HEK293 (cell line): ENCODE measurements around the gene FYB1.

ENCODE experiments used
- CTCF ChIA-PET: fragments of 350-600 bp; formaldehyde crosslinking; extraction: SDS; loops from one replicate; lab custom pipeline; 2021; ENCODE audit warnings: antibody characterized with exemption; lab: Yijun Ruan, JAX
- POLR2A ChIA-PET: fragments of 300-600 bp; formaldehyde crosslinking; extraction: SDS; loops from one replicate; lab custom pipeline; 2020; ENCODE audit warnings: antibody characterized with exemption, inconsistent platforms; lab: Yijun Ruan, JAX
- H3K27ac ChIP-seq: fragments of 200-500 bp; sonication (Bioruptor generic); 2 replicates; pipeline ENCODE4 v1.5.1; 2014; ENCODE audit warnings: low read depth, low read length, control low read depth, inconsistent platforms; ENCODE audit errors: extremely low read depth
- H3K36me3 ChIP-seq, 2 experiments: fragments of 200-500 bp in 1 of 2; sonication (Bioruptor generic) in 1 of 2; 1 replicate in 1 of 2; 2 replicates in 1 of 2; pipeline ENCODE4 v1.5.1; 2014 to 2017; ENCODE audit warnings: inconsistent platforms in 2 of 2, low read length in 2 of 2; ENCODE audit not compliant: control insufficient read depth in 2 of 2, insufficient read depth in 1 of 2
- H3K4me1 ChIP-seq: fragments of 200-500 bp; sonication (Bioruptor generic); 2 replicates; pipeline ENCODE4 v1.5.1; 2014; ENCODE audit warnings: mild to moderate bottlenecking, low read length, inconsistent platforms; ENCODE audit not compliant: control insufficient read depth, insufficient read depth
- H3K4me3 ChIP-seq: 2 replicates; pipeline ENCODE4 v1.5.1; 2011; ENCODE audit warnings: low read depth, mild to moderate bottlenecking, control low read depth, low read length, moderate library complexity
- H3K9me3 ChIP-seq: fragments of 200-500 bp; sonication (Bioruptor generic); 2 replicates; pipeline ENCODE4 v1.5.1; 2014; ENCODE audit warnings: low read depth, low read length, inconsistent platforms; ENCODE audit not compliant: control insufficient read depth, insufficient read depth
- GLIS2 ChIP-seq: fragments of 450-650 bp; formaldehyde crosslinking; IDR thresholded peaks from 2 replicates; pipeline ENCODE4 v1.5.1; 2016; ENCODE audit warnings: missing biosample characterization, missing genetic modification characterization
- KLF16 ChIP-seq: fragments of 450-650 bp; formaldehyde crosslinking; IDR thresholded peaks from 2 replicates; pipeline ENCODE4 v1.5.1; 2017; ENCODE audit warnings: missing biosample characterization, missing genetic modification characterization
- KLF8 ChIP-seq: fragments of 450-650 bp; formaldehyde crosslinking; IDR thresholded peaks from 2 replicates; pipeline ENCODE4 v1.5.1; 2016; ENCODE audit warnings: missing biosample characterization, missing genetic modification characterization
- SALL2 ChIP-seq: fragments of 450-650 bp; formaldehyde crosslinking; IDR thresholded peaks from 2 replicates; pipeline ENCODE4 v1.5.0; 2017; ENCODE audit warnings: missing biosample characterization, mild to moderate bottlenecking, missing genetic modification characterization, borderline replicate concordance
- SP3 ChIP-seq: fragments of 450-650 bp; formaldehyde crosslinking; IDR thresholded peaks from 2 replicates; pipeline ENCODE4 v1.5.1; 2016; ENCODE audit warnings: missing biosample characterization, missing genetic modification characterization
- ZBTB26 ChIP-seq: fragments of 450-650 bp; formaldehyde crosslinking; optimal IDR thresholded peaks from 2 replicates; pipeline ENCODE3; 2016; ENCODE audit warnings: missing biosample characterization, mild to moderate bottlenecking, missing genetic modification characterization
- ZBTB48 ChIP-seq: fragments of 450-650 bp; formaldehyde crosslinking; IDR thresholded peaks from 2 replicates; pipeline ENCODE4 v1.5.1; 2016; ENCODE audit warnings: missing biosample characterization, missing genetic modification characterization
- ZBTB8A ChIP-seq: fragments of 450-650 bp; formaldehyde crosslinking; IDR thresholded peaks from 2 replicates; pipeline ENCODE4 v1.5.1; 2016; ENCODE audit warnings: missing biosample characterization, missing genetic modification characterization
- ZNF138 ChIP-seq: fragments of 450-650 bp; formaldehyde crosslinking; IDR thresholded peaks from 2 replicates; pipeline ENCODE4 v1.5.1; 2016; ENCODE audit warnings: missing biosample characterization, missing genetic modification characterization, borderline replicate concordance
- ZNF155 ChIP-seq: fragments of 450-650 bp; formaldehyde crosslinking; IDR thresholded peaks from 2 replicates; pipeline ENCODE4 v1.5.1; 2016; ENCODE audit warnings: missing biosample characterization, missing genetic modification characterization
- ZNF169 ChIP-seq: fragments of 450-650 bp; formaldehyde crosslinking; IDR thresholded peaks from 2 replicates; pipeline ENCODE4 v1.5.1; 2016; ENCODE audit warnings: missing biosample characterization, missing genetic modification characterization
- ZNF18 ChIP-seq: fragments of 450-650 bp; formaldehyde crosslinking; IDR thresholded peaks from 2 replicates; pipeline ENCODE4 v1.5.1; 2016; ENCODE audit warnings: missing biosample characterization, missing genetic modification characterization
- ZNF221 ChIP-seq: fragments of 450-650 bp; formaldehyde crosslinking; IDR thresholded peaks from 2 replicates; pipeline ENCODE4 v1.5.1; 2017; ENCODE audit warnings: missing biosample characterization, missing genetic modification characterization, borderline replicate concordance
- ZNF398 ChIP-seq: fragments of 450-650 bp; formaldehyde crosslinking; IDR thresholded peaks from 2 replicates; pipeline ENCODE4 v1.5.1; 2017; ENCODE audit warnings: missing biosample characterization, missing genetic modification characterization
- ZNF521 ChIP-seq: fragments of 450-650 bp; formaldehyde crosslinking; IDR thresholded peaks from 2 replicates; pipeline ENCODE4 v1.5.1; 2017; ENCODE audit warnings: missing biosample characterization, mild to moderate bottlenecking, missing genetic modification characterization
- ZNF529 ChIP-seq: fragments of 450-650 bp; formaldehyde crosslinking; IDR thresholded peaks from 2 replicates; pipeline ENCODE4 v1.5.1; 2017; ENCODE audit warnings: missing genetic modification characterization, missing biosample characterization; ENCODE audit not compliant: insufficient replicate concordance
- ZNF664 ChIP-seq: fragments of 450-650 bp; formaldehyde crosslinking; IDR thresholded peaks from 2 replicates; pipeline ENCODE4 v1.5.1; 2016; ENCODE audit warnings: missing biosample characterization, missing genetic modification characterization
- ZNF707 ChIP-seq: fragments of 450-650 bp; formaldehyde crosslinking; IDR thresholded peaks from 2 replicates; pipeline ENCODE4 v1.5.1; 2016; ENCODE audit warnings: missing biosample characterization, missing genetic modification characterization
- ZSCAN23 ChIP-seq: fragments of 450-650 bp; formaldehyde crosslinking; IDR thresholded peaks from 2 replicates; pipeline ENCODE4 v1.5.1; 2016; ENCODE audit warnings: missing biosample characterization, missing genetic modification characterization
- ZSCAN4 ChIP-seq: fragments of 450-650 bp; formaldehyde crosslinking; IDR thresholded peaks from 2 replicates; pipeline ENCODE4 v1.5.1; 2017; ENCODE audit warnings: missing biosample characterization, missing genetic modification characterization
- TF ChIP-seq, protein P1 (sequence below): fragments of 450-650 bp; formaldehyde crosslinking; IDR thresholded peaks from 2 replicates; pipeline ENCODE4 v1.5.0; 2017; ENCODE audit warnings: missing biosample characterization, missing genetic modification characterization, borderline replicate concordance

FYB1 gene

DNA sequence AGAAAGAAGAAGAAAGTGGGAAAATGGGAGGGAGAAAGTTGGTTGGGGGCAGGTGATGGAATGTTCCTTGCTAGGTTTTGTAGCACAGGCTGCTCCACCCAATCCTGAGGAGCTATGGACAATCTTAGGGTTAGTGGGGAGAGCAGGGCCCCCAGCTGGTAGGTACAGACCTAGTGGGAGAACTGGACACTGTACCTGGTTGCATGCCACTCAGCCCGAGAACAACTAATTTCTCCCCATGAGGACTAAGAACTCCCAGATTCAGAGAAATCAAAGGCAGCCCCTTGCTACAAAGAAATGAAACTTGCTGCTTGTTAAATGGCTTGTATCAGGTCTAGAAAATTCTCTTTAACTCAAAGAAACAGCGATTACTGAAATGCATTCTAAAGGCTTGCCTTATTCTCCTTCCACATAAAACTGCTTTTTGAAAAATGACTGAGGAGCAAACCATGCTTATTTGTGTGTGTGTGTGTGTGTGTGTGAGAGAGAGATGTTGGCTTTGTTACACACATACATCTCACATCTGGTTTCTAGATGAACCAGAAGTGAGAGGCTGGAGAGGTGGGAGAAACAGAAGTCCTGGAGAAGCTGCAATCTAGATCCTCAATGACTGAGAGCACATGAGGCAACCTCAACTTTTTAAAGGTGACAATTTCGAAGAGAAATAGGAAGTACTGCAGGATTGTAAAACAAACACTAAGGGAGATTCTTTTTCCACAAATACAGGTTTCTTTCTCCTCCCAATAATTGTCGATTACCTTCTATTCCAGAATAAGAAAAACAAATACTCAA is 28.9 kb downstream of the FYB1 start:
- TF ChIP-seq ZBTB26 (tag by site-specific recombination) (no peak), KLF16 (tag by site-specific recombination) (no peak), SP3 (no peak), ZSCAN23 (tag by site-specific recombination) (no peak), ZNF664 (tag by site-specific recombination) (no peak), ZBTB8A (tag by site-specific recombination) (no peak), ZNF398 (tag by site-specific recombination) (no peak), ZNF521 (tag by site-specific recombination) (no peak), ZNF221 (tag by site-specific recombination) (no peak), ZSCAN4 (tag by site-specific recombination) (no peak), ZBTB48 (no peak), ZNF169 (tag by site-specific recombination) (no peak), ZNF707 (tag by site-specific recombination) (no peak), KLF8 (tag by site-specific recombination) (no peak), GLIS2 (tag by site-specific recombination) (no peak)
- TF ChIP-seq, protein P1, sequence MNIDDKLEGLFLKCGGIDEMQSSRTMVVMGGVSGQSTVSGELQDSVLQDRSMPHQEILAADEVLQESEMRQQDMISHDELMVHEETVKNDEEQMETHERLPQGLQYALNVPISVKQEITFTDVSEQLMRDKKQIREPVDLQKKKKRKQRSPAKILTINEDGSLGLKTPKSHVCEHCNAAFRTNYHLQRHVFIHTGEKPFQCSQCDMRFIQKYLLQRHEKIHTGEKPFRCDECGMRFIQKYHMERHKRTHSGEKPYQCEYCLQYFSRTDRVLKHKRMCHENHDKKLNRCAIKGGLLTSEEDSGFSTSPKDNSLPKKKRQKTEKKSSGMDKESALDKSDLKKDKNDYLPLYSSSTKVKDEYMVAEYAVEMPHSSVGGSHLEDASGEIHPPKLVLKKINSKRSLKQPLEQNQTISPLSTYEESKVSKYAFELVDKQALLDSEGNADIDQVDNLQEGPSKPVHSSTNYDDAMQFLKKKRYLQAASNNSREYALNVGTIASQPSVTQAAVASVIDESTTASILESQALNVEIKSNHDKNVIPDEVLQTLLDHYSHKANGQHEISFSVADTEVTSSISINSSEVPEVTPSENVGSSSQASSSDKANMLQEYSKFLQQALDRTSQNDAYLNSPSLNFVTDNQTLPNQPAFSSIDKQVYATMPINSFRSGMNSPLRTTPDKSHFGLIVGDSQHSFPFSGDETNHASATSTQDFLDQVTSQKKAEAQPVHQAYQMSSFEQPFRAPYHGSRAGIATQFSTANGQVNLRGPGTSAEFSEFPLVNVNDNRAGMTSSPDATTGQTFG (tag by site-specific recombination) = no peak
- H3K27ac ChIP-seq = no peak overlapping the region
- no peaks in the 10 kb centered on the region for H3K4me1 ChIP-seq
- POLR2A ChIA-PET = no interaction called here
- H3K9me3 ChIP-seq = no peaks in the 10 kb centered on the region
- H3K36me3 ChIP-seq = no peaks in the 10 kb centered on the region
- CTCF ChIA-PET = interaction anchor here (0.6 to 4.2 kb wide), 3 partner anchors 27 to 306 kb away, joined by 3 to 18 read pairs (median 3); no protein-coding TSS in a partner anchor
- no peak overlapping the region for H3K4me3 ChIP-seq

DNA sequence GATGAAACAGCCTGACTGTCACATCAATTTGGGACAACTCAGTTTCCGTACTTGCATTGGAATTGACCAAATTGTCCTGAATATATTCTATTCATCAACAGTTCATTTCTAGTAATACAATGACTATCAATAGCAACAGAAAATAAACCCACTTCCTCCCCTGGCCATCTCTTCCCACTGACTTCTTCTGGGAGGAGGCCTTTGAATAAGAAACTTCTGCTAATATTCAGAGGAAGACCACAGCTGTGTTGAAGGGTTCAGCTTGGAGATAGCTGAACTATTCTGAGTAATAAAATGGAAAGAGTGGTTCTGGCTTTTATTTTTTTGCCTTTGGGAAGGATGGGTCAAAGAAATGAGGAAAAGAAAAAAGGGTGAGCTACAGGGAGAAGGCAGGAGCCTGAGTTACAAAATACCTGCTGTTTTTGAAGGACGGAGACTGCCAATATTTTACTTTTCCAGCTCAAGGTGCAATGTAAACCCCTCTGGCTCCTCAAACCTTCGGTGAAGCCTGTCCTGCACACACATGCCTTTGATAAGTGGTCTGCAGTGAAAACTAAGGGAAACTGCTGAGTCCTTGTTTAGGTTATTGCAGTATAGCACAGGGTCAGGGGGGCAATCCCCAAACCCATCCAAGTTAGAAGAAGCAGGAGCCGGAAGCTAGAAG is 29.9 kb downstream of the FYB1 start:
- Histone ChIP-seq H3K36me3 (no peaks in the 10 kb centered on the region), H3K4me1 (no peaks in the 10 kb centered on the region), H3K27ac (no peak overlapping the region), H3K4me3 (no peak overlapping the region), H3K9me3 (no peaks in the 10 kb centered on the region)
- CTCF ChIA-PET = interaction anchor here (0.6 to 4.2 kb wide), 4 partner anchors 28 to 1689 kb away, joined by 3 to 18 read pairs (median 4); no protein-coding TSS in a partner anchor
- POLR2A ChIA-PET = interaction anchor here (0.6 kb wide), 1 partner anchor 13 kb away, joined by 8 read pairs; no protein-coding TSS in a partner anchor
- TF ChIP-seq ZNF155 (tag by site-specific recombination) = no peak
- TF ChIP-seq SALL2 (tag by site-specific recombination) = no peak
- TF ChIP-seq ZNF529 (tag by site-specific recombination) = no peak
- no peak for TF ChIP-seq ZNF138 (tag by site-specific recombination)
- no peak for TF ChIP-seq ZNF18 (tag by site-specific recombination)
